22Rv1 (cell line): ENCODE measurements around the gene HPCA.

Source experiments
- H3K27ac ChIP-seq: fragments of 450-650 bp; 2 replicates; pipeline ENCODE4 v1.5.1; 2017
- CTCF ChIP-seq: fragments of 450-650 bp; IDR thresholded peaks from 2 replicates; pipeline ENCODE4 v1.5.1; 2017; ENCODE audit warnings: mild to moderate bottlenecking
- ZFX ChIP-seq: fragments of 450-650 bp; IDR thresholded peaks from 2 replicates; pipeline ENCODE4 v1.6.1; 2017; ENCODE audit warnings: antibody characterized with exemption, borderline replicate concordance

Gene HPCA

GRCh38 chr1:32925403-32926162 is 39.3 kb downstream of the HPCA start:
- no peak for TF ChIP-seq ZFX
- TF ChIP-seq CTCF = no peak
- no peak overlapping the region for H3K27ac ChIP-seq

- TF ChIP-seq CTCF (no peak), ZFX (no peak)
- no peak overlapping the region for H3K27ac ChIP-seq
Observed at GRCh38 chr1:32926562-32926961, 40.3 kb downstream of the HPCA start.

DNA sequence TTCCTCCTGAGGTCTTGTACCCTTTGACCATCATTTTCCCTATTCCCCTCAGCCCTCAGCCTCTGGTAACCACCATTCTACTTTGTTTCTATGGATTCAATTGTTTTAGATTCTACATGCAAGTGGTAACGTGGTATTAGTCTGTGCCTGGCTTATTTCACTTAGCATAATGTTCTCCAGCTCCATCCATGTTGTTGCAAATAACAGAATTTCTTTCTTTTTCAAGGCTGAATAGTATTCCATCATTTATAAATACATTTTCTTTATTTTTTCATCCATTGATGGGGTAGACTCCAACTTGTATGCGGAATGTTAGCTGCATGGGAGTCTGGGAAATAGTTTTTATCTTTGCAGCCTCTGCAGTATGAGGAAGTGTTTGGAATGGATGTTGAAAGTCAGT is 41.1 kb downstream of the HPCA start:
- TF ChIP-seq ZFX (no peak), CTCF (no peak)

DNA sequence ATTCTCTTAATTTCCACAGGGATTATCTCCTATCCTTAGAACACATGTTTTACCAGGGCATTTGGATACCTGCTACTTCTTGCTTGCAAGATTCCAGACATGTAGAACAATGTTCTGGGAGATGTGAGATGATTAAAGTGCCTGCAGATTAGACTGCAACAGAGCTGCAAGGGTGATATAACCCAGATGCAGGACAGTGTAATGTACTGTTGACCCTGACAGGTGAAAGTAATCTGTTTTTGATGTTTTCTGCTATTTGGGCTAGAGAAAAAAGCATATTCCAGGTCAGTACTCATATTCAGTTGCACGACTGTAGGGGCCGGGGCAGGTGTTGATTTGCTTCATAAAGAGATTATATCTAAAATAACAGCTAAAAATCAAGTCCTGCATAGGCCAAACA is 42.0 kb downstream of the HPCA start:
- TF ChIP-seq ZFX (no peak), CTCF (no peak)
- no peak overlapping the region for H3K27ac ChIP-seq

More for the DNA sequence above, 41.1 kb downstream of the HPCA start:
- no peak overlapping the region for H3K27ac ChIP-seq

DNA sequence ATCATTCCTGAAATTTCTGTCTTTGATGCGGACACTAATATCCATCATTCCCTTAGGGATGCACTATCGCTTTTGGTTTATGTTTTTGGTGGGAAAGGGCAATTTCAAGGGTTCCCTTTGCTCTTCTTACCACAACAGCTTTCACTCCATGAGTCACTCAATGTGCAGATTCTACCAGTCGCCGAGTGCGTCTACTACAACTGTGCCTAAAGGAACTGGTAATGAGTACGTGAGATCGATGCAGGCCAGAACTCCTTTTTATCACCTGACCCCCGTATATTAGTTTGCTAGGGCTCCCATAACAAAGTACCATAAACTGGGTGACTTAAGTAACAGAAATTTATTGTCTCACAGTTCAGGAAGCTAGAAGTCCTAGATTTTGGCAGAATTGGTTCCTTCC is 42.4 kb downstream of the HPCA start:
- no peak for TF ChIP-seq ZFX
- no peak for TF ChIP-seq CTCF
- no peak overlapping the region for H3K27ac ChIP-seq

- TF ChIP-seq ZFX (no peak), CTCF (no peak)
- no peak overlapping the region for H3K27ac ChIP-seq
Observed at GRCh38 chr1:32929366-32929765, 43.1 kb downstream of the HPCA start.

DNA sequence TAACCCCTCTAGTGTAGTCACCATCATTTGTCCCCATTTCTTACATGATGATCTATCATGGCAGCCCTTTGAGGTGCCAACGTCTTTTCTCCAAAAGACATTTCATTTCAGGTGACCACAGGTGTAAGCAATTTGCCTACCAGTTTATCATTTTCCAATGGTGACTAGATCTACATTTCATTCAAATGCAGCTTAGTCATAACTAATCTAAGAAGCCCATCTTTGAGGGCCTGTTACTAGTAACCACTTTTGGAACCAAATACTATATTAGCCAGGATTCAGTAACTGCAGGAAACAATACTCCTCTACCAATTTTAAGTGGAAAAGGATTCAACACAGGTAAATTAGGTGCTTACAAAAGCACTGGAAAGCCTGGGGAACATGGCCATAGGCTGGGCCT is 45.5 kb downstream of the HPCA start:
- no peak for TF ChIP-seq CTCF
- TF ChIP-seq ZFX = no peak
- H3K27ac ChIP-seq = no peak overlapping the region
